DMS79 (cell line): ENCODE data around the gene DUS4L.
"Not testable (repeated sequence)": the region's sequence is repeated elsewhere in the genome, so short reads cannot be mapped to it uniquely, and the experiment has no call there.

Experiments
- DNase-seq: peaks from one replicate; lab custom pipeline; 2025; lab: John Stamatoyannopoulos, UW

Gene DUS4L, protein sequence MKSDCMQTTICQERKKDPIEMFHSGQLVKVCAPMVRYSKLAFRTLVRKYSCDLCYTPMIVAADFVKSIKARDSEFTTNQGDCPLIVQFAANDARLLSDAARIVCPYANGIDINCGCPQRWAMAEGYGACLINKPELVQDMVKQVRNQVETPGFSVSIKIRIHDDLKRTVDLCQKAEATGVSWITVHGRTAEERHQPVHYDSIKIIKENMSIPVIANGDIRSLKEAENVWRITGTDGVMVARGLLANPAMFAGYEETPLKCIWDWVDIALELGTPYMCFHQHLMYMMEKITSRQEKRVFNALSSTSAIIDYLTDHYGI

DNA sequence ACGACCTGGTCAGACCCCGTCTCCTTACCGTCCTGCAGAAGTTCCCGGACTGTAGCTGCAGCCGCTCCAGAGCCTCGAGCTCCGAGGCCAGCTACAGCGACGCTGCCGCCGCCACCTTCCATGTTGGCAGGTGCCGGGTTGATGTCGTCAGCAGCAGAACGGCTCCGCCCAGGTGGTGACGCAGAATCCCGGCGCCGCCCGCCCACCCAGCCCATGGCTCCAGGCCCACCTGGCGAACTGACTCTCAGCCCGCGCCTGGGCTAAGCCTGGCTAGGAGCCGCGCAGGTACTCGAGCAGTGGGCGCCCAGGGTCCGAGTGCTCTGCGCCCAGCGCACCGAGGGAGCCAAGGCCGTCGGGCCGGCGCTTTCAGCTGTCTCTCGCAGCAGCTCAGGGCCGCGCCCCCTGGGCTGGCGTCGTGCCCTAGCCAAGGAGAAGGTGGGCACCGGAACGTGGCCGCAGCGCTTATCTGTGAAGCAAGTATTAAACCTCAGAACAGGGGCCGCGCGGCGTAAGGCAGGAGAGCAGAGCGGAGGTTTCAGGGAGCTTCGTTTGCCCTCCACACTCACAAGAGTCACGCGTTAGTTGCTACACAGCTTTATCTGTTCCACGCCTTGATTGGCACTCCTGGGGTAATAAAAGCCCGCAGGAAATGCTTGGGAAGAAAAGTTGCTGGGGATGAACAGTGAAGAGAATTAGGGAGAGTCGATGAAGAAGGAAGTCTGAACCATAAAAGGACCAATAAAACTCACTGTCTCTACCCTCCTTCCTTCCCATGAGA lies at the start of gene DUS4L, which contains the start of gene COG5:
Gene DUS4L, plus strand, starts transcription at position 197 of the 778 bp plus-strand sequence. CDS start 3,100 bp downstream, outside the sequence.
Gene COG5, minus strand, starts transcription at position 146 of the 778 bp plus-strand sequence. Its CDS starts 24 bp downstream, at position 122.
- DNase-seq = peak; percentile 48

DNA sequence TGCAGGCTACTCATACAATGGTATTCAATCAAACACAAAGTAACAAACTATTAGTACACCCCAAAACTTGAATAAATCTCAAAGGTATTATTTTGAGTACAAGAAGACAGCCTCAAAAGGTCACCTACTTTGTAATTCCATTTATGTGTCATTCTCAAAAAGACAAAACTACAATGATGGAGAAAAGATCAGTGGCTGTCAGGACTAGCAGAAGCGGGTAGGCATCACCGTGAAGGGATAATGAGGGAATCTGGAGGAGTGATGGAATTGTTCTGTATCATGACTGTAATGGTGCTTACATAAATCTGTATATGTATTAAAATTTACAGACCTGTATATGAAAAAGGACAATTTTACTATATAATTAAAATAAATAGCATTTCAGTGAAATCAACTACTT lies 37.1 kb upstream of the DUS4L start:
- DNase-seq = no peak

DNA sequence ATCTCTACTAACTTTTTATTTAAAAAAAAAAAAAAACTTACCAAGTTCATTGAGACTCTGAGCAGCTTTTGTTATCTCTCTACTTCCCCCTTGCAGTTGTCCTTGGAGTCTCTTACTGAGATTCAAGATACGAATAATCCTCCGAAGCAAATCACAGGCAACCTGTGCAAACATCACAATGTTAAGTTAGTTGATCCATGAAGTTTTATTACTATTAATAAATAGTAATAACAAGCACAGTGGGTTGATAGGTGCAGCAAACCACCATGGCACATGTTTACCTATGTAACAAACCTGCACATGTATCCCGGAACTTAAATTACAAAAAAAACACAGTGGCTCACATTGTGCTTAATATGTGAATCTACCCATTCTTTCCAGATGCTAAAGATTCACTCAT lies 36.6 kb upstream of the DUS4L start:
- DNase-seq = no peak

DNA sequence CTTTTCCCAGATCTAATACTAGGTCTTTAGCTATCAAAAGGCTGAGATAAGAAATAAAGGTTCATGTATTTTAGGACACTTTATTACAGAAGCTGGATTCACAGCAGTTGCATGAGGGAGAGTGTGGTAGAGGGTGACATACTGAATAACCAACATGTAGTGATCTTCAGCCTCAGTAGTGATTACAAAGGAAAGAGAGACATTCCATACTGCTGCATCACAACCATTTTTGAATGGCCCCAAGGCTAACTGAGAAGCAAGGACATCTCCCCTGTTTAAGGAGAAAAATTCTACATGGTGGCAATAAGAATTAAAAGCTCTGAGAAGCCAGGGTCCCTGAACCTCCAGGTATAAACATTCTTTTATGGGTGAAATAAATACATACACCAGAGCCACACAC lies 35.3 kb upstream of the DUS4L start:
- DNase-seq = no peak

DNA sequence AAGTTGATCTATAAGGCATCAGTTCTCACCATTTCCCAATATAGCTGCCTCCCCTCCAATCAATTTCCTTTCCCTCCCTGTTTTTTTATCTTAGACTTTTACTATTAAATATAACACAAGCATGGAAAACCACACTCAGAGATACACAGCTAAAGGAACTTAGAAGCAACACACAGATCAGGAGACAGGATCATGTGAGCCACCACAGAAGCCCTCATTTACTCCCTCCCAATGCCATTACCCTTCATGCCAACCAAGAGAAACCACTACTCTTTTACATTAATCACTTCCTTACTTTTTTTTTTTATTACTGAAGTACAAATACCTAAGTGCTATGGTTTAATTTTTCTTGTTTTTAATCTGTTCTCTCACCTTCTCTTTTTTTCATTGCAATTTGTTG lies 33.0 kb upstream of the DUS4L start:
- no peak for DNase-seq

DNA sequence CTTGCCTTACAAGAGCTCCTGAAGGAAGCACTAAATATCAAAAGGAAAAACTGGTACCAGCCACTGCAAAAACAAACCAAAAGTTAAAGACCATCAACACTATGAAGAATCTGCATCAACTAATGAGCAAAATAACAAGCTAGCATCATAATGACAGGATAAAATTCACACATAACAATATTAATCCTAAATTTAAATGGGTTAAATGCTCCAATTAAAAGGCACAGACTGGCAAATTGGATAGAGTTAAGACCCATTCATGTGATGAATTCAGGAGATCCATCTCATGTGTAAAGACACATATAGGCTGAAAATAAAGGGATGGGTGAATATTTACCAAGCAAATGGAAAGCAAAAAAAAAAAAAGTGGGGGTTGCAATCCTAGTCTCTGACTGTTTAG lies 29.6 kb upstream of the DUS4L start:
- DNase-seq = no peak

DNA sequence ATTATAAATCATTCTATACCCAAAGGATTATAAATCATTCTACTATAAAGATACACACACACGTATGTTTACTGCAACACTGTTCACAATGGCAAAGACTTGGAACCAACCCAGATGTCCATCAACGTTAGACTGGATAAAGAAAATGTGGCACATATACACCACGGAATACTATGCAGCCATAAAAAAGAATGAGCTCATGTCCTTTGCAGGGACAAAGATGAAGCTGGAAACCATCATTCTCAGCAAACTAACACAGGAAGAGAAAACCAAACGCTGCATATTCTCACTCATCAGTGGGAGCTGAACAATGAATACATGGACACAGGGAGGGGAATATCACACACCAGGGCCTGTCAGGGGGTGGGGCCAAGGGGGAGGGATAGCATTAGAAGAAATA lies 26.5 kb upstream of the DUS4L start:
- not testable (repeated sequence) for DNase-seq

DNA sequence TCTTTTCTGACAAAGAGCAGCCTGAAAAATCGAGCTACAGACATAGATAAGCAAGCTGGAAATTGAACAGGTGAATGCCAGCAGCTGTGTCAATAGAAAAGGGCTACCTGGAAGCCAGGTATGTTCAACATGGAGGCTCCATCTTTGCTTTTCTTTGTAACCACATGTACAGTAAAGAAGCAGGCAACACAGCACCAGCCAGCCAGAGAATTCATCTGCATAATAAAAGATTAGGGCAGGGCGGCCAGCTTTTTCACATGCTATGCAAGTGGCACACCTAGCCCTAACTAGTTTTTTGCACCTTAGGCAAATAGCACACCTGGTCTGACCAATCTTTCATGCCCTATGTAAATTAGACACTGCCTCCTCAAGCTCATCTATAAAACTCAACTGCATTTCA lies 25.8 kb upstream of the DUS4L start:
- no peak for DNase-seq

DNA sequence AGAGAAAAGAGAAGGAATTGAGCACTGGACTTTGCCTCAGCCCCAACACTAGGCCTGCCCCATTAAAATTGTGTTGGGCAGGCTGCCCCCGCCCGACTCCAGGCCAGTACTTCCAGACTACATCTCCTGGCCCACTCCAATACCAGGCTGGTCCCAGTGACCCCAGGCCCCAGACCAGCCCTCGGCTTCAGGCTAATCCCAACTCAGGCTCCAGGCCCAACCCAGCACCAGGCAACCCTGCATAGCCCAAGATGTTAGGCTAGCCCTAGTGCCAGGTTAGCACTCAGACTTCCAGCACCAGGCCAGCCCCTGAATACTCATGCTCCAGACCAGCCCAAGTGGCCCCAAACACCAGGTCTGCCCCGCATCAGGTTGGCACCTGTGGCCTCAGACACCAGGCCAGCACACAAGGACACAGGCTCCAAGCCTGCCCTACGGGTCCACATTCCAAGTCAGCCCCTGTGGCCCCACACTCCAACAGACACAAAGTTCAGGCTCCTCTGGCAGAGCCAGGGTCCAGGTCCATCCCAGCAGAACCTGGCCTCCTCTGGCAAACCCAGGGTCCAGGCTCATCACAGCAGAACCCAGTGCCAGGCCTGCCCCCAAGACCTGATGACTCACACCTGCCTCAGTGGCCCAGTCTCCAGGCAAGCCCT lies 20.3 kb upstream of the DUS4L start:
- no peak for DNase-seq

DNA sequence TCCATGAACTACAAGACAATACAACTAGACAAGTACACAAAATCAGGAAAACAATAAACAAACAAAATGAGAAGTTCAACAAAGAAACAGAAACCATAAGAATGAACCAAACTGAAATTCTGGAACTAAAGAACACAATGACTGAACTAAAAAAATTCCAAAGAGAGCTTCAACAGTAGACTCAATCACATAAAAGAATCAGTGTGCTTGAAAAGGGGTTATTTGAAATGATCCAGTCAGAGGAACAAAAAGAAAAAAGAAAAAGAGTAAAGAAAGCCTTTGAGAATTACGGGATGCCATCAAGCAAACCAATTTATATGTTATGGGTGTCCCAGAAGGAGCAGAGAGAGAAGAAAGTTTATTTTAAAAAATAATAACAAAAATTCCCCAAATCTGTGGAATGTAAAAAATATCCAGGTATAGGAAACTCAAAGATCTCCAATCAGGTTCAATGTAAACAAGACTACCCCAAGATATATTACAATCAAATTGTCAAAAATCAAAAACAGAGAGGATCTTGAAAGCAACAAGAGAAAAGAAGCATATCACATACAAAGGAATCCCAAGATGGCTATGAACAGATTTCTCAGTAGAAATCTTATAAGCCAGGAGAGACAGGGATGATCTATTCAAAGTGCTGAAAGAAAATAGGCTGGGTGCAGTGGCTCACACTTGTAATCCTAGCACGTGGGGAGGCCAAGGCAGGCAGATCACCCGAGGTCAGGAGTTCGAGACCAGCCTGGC lies 18.8 kb upstream of the DUS4L start:
- no peak for DNase-seq

DNA sequence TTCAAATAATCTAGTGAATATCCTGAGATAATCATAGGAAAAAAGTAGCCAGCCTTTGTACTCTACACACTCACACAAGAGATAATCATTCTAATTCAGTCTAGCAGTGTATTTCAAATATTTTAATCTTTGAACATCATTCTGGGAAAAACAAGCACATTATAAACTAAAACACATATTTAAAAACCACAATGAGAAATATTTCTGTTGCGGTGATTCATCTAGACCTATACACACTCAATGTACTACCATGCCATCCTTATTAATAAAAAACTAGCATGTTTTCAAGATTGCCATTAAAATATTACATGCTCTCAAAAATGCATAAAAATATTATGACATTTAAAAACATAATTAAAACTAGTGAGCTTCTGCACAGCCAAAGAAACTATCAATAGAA lies 11.8 kb upstream of the DUS4L start:
- DNase-seq = no peak

DNA sequence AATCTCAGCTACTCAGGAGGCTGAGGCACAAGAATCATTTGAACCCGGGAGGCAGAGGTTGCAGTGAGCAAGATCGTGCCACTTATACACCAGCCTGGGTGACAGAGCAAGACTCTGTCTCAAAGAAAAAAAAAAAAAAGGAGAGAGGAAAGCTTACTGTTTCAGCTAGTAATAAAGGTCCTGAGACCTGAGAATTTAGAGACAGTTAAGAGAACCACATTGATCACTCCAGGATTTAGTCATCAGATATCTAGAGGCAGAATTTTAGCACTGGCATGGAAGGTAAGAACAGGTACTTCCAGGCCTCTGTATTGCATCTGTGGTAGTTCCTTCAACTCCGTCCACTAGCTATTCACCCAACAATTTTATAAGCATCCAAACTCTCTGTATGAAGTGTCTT lies 7.9 kb upstream of the DUS4L start:
- no peak for DNase-seq

DNA sequence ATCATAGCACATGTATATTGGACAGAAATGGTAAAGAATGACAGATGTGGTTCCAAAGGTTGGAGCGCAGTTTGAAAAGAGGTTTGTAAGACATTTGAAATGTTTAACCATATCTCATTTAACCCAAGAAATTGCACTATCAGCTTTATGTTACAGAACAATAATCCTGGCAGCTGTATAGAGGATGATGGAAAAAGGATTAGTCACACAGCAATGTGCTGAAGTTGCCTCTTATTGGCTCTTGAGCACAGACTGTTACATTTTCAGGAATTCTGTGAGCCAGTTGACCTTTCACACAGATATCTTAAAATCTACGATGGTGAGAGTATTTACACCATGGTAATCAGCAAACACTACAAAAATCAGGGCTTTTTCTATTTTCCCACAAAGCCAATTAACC lies 3.9 kb upstream of the DUS4L start:
- DNase-seq = no peak

DNA sequence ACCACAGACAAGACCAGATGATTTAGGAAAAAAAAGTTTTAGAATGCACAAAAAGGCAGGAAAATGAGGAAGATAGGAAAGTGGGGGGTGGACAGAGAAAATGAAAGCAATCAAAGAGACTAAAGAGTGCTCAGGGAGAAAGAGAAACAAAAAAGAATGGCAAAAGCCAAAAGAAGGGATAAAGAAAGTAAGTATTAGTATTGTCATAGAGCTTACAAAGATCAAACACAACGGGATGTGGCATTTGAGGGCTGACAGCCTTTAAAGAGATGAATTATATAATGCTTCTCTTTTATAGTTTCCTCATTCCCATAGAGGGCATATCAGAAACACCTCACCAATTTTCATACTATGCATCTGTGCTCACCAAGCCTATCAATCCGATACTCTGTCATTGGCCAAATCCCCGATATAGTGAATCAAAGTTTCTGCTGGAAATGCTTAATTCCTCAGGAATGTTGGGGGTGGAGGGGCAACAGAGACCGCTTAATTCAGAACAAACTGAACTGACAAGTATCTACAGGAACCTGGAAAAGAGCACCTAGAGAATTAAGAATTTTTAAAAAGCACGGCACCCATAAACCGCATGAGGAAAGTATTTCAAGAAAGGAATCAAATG lies 2.8 kb upstream of the DUS4L start:
- no peak for DNase-seq

DNA sequence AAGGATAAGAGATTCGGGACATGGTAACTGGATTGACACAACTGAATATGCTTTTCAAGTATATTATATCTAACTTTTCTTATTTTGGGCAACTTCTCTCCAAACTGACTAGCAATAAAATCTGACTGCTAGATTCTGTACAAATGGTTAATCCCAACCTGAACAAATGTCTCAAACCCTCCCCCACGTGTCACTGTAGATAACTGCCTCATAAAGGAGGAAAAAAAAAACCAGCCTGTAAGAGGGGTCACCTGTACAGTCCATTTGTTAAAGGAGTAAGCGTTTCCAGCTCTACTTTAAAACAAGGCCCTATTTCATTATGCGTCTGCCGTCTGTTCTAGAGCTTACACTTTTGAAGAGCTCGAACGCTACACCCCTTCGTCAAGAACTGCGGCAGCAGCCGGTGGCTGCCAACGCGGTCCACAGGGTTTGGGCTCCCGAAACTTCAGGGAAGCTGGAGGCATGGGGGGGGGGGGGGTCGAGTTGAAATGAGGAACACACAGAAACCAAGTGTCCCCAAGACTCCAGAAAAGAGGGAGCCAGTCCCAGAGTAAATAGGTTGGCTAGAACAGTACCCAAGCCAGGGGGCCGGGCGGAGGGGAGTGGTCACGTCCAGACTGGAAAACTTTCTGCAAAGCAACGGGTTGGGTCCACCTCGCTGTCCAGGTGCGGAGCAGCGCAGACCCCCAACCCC lies 543 bp upstream of the DUS4L start:
- peak; percentile 2 for DNase-seq

DNA sequence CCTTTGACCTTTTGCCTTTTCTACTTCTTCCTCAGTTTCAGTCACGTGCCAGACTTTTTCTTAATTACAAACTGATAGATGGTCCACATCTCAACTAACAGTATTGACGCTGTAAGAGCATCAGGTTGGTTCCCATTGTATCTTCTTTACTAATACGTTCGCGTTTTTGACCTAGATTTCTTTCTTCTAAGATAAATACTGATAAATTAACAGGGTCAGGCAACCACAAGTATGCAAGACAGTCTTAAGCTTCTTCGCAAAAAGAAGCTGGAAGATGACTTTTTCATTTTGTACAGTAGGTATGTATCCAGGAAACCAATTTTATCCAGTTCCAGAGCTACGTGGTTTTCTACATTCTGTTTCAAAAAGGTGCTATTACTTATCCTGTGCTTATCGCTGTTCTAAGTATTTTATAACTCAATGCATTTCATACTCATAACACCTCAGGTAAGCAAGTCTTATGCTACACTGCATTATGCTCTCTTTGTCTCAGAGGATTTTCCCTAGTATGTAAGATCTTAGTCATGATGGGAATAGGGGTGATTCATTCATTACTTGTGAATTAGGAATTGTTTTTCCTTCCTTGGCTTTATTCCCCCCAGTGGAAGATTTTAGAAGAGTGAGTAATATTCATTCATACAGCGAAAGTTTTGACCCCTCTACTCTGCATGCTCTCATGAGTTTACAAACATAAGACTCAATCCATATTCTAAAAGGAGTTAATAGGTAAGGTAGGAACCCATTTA lies 955 bp downstream of the DUS4L start:
- DNase-seq = no peak

DNA sequence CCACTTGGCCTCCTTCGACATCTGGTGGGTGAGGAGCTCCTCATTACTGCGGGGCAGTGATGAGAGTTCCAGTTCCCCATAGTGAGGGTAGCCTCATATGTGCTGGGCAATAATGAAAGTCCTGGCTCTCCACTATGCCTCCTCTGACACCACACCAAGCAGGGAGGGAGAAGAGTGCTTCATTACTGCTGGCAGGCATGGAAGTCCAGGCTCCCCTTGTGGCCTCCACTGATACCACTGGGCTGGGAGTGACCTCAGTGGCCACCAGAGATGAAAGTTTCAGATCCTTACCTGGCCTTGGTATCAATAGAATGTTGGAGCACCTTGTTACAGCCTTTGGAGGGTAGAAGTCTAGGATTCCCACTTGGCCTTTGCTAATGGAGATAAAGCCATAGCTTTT lies 6.5 kb downstream of the DUS4L start:
- DNase-seq = no peak

DNA sequence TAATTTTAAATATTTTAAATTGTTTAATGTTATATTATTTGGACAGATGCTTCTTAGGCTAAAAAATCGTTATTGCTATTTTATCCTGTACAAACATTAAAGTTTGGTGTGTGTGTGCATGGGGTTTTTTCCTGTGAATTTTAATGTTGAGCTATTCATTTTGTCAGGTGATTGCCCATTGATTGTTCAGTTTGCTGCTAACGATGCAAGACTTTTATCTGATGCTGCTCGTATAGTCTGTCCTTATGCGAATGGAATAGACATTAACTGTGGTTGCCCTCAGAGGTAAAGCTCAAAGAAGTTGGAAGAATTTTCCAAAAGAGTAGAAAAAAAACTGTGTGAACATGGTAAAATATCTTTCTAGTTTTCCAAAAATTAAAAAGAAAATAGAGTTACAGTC lies 9.8 kb downstream of the DUS4L start:
- DNase-seq = no peak

DNA sequence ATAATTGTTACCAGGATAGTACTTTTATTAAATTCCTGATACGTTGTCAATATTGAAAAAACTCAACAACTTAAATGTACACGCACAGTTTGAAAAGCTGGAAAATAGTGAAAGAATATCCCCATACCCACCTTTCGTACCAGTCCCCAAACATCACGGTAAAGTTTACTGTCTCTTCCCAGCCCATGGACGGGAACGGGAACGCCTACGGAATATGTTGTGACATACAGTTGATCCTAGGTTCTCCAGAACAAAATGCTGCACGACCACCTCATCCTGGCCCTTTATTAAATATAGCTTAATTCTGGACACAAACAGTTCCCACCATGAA lies 15.7 kb downstream of the DUS4L start:
- DNase-seq = no peak

DNA sequence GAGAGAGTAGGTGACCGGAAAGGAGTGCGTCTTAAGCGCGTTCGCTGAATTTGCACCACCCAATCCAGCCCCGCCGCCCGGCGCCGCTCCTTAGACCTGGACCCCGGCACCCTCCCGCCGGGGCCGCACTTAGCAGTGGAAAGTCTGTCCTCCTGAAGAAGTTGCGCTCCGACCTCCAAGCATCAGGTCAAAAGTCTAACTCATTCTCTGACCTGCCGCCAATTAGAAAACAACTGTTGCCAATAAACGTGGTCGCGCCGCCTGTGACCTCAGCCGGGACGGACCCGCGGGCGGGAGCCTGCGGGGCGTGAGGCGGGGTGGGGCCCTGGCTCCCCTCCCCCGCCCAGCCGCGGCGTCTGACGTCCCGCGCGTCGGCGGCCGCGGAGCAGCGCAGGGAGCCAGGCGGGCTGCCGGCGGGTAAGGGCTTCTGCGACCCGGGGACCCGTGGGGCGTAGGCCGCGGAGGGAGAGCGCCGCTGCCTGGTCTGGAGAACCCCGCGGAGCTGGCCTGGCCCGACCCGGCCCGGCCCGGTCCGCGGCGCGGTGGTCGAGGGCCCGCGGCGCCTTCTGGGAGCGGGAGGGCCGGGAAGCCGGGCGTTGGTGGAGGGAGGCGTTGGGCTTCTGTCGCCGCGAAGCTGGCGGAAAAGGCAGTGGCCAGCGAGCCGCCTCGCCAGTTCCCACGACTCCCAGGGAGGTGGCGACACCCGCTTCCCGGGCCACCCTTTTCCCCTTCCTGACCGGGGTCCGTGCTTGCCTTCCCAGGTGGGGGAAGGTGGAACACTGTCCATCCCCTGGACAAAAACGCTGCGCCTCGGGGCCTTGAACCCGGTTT lies 16.3 kb downstream of the DUS4L start, which contains the start of gene BCAP29:
Gene BCAP29, plus strand, starts transcription at position 362 of the 831 bp plus-strand sequence. CDS start 527 bp downstream, outside the sequence.
- DNase-seq = peak; percentile 37
